Trophoblast cell (in vitro differentiated cells and primary cell): ENCODE results near the gene DLG2.

ENCODE experiments used
- DNase-seq, 2 donors: peaks; one replicate each; pipeline ENCODE4 v3.0.0-alpha.2; 2016
- H2AFZ ChIP-seq: 2 replicates; pipeline ENCODE4 v1.6.1; 2013; ENCODE audit warnings: low read length, moderate library complexity, mild to moderate bottlenecking; ENCODE audit not compliant: insufficient read depth, poor library complexity
- H2AK5ac ChIP-seq: 2 replicates; pipeline ENCODE4 v1.6.1; 2013; ENCODE audit warnings: mild to moderate bottlenecking, low read length
- H2BK120ac ChIP-seq: 2 replicates; pipeline ENCODE4 v1.6.1; 2013; ENCODE audit warnings: low read length, mild to moderate bottlenecking, moderate library complexity; ENCODE audit not compliant: insufficient read depth, poor library complexity
- H2BK12ac ChIP-seq: 2 replicates; pipeline ENCODE4 v1.6.1; 2013; ENCODE audit warnings: mild to moderate bottlenecking, low read length, moderate library complexity
- H2BK5ac ChIP-seq: 2 replicates; pipeline ENCODE4 v1.6.1; 2013; ENCODE audit warnings: low read length, low read depth, moderate library complexity, mild to moderate bottlenecking; ENCODE audit not compliant: poor library complexity
- H3K14ac ChIP-seq: 2 replicates; pipeline ENCODE4 v1.6.1; 2013; ENCODE audit warnings: mild to moderate bottlenecking, low read length
- H3K18ac ChIP-seq: 2 replicates; pipeline ENCODE4 v1.6.1; 2013; ENCODE audit warnings: mild to moderate bottlenecking, low read length
- H3K23ac ChIP-seq: 2 replicates; pipeline ENCODE4 v1.6.1; 2013; ENCODE audit warnings: low read length
- H3K27ac ChIP-seq: 2 replicates; pipeline ENCODE4 v1.5.1; 2013; ENCODE audit warnings: low read depth, mild to moderate bottlenecking, inconsistent platforms, low read length, moderate library complexity
- H3K27me3 ChIP-seq: 2 replicates; pipeline ENCODE4 v1.6.1; 2013; ENCODE audit warnings: inconsistent platforms, mild to moderate bottlenecking, low read length, moderate library complexity; ENCODE audit not compliant: insufficient read depth
- H3K36me3 ChIP-seq, 2 experiments: 1 replicate in 1 of 2; 2 replicates in 1 of 2; pipeline ENCODE4 v1.6.1; 2013; ENCODE audit warnings: low read length in 2 of 2, mild to moderate bottlenecking in 2 of 2, moderate library complexity in 1 of 2; ENCODE audit not compliant: insufficient read depth in 2 of 2, control insufficient read depth in 1 of 2
- H3K4ac ChIP-seq: 2 replicates; pipeline ENCODE4 v1.6.1; 2013; ENCODE audit warnings: low read depth, mild to moderate bottlenecking, low read length, moderate library complexity
- H3K4me1 ChIP-seq, 2 experiments: 1 replicate in 1 of 2; 2 replicates in 1 of 2; pipeline ENCODE4 v1.6.1; 2013; ENCODE audit warnings: low read length in 2 of 2, mild to moderate bottlenecking in 2 of 2, moderate library complexity in 1 of 2; ENCODE audit not compliant: insufficient read depth in 2 of 2, control insufficient read depth in 1 of 2
- H3K4me2 ChIP-seq: 2 replicates; pipeline ENCODE4 v1.6.1; 2013; ENCODE audit warnings: inconsistent platforms, mild to moderate bottlenecking, low read length, moderate library complexity
- H3K4me3 ChIP-seq: 2 replicates; pipeline ENCODE4 v1.5.1; 2013; ENCODE audit warnings: mild to moderate bottlenecking, low read depth, low read length, inconsistent platforms
- H3K79me1 ChIP-seq: one replicate; pipeline ENCODE4 v1.6.1; 2013; ENCODE audit warnings: low read length
- H3K79me2 ChIP-seq: 2 replicates; pipeline ENCODE4 v1.6.1; 2013; ENCODE audit warnings: low read length, mild to moderate bottlenecking; ENCODE audit not compliant: control insufficient read depth, insufficient read depth, poor library complexity
- H3K9ac ChIP-seq: 2 replicates; pipeline ENCODE4 v1.6.1; 2013; ENCODE audit warnings: mild to moderate bottlenecking, low read length
- H3K9me3 ChIP-seq: 2 replicates; pipeline ENCODE4 v1.6.1; 2013; ENCODE audit warnings: low read depth, mild to moderate bottlenecking, control low read depth, inconsistent platforms, low read length; ENCODE audit not compliant: insufficient read depth
- H4K12ac ChIP-seq: 2 replicates; pipeline ENCODE4 v1.6.1; 2013; ENCODE audit warnings: low read depth, mild to moderate bottlenecking, low read length, moderate library complexity
- H4K8ac ChIP-seq: 2 replicates; pipeline ENCODE4 v1.6.1; 2013; ENCODE audit warnings: low read depth, mild to moderate bottlenecking, low read length, moderate library complexity
- H4K91ac ChIP-seq: one replicate; pipeline ENCODE4 v1.6.1; 2013; ENCODE audit warnings: low read depth, mild to moderate bottlenecking, low read length, moderate library complexity
- WGBS: extraction: QIAGEN DNeasy Blood & Tissue Kit; methylation state at CpG from one replicate; pipeline ENCODE4 v1.1.7; 2013; ENCODE audit warnings: missing lambda C conversion rate; ENCODE audit not compliant: insufficient read length, insufficient coverage; ENCODE audit errors: extremely low coverage; 5-methylcytosine and 5-hydroxymethylcytosine counted together

Gene DLG2

DNA sequence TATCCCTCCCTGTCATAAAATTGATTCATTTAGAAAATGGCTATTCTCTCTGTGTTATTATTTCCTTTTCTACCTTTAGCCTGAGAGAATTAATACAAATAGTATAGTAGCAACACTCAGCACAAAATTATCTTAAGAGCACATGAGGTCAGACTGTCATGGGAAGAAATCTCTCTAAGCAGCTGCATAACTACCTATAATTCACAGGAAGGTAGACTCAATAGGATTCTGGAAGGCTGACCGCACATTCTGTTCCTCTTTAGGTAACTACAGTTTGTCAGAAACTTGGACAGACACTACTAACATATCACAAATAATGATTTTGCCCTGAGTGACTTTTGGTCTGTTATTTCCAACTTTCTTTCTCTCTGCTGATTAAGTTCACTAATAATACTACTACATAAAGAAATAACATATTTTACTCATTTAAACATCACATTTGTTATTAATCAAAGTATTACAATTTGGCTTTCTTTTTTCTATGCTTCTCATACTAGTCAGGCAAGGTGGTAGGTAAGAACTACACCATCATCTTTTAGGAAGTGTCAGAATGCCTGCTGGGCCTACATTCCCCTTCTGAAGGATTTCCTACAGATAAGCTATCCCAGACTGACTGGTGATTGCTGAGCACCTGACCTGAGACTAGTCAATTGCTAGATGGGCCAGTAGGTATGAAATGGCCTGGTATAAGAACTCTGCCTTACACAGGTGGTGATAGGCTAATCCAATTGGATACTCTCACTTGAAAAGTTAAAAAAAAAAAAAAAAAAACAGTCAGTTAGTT lies 325.1 kb downstream of the DLG2 start:
- Histone ChIP-seq H2BK12ac (no peak overlapping the region), H3K23ac (no peak overlapping the region), H2BK5ac (no peak overlapping the region), H4K12ac (no peak overlapping the region), H3K4ac (no peak overlapping the region), H3K4me2 (no peak overlapping the region), H2AFZ (no peak overlapping the region), H3K36me3 (no peaks in the 10 kb centered on the region), H3K4me1 (no peaks in the 10 kb centered on the region), H3K27ac (no peak overlapping the region), H2BK120ac (no peak overlapping the region), H4K8ac (no peak overlapping the region), H4K91ac (no peak overlapping the region), H2AK5ac (no peak overlapping the region), H3K14ac (no peak overlapping the region), H3K4me3 (no peak overlapping the region), H3K79me1 (no peaks in the 10 kb centered on the region), H3K27me3 (no peaks in the 10 kb centered on the region), H3K9me3 (no peaks in the 10 kb centered on the region), H3K79me2 (no peaks in the 10 kb centered on the region), H3K9ac (no peak overlapping the region), H3K18ac (no peak overlapping the region)
- no CpG with 5 or more reads among the region's 1 CpG for WGBS
- no peak for DNase-seq

DNA sequence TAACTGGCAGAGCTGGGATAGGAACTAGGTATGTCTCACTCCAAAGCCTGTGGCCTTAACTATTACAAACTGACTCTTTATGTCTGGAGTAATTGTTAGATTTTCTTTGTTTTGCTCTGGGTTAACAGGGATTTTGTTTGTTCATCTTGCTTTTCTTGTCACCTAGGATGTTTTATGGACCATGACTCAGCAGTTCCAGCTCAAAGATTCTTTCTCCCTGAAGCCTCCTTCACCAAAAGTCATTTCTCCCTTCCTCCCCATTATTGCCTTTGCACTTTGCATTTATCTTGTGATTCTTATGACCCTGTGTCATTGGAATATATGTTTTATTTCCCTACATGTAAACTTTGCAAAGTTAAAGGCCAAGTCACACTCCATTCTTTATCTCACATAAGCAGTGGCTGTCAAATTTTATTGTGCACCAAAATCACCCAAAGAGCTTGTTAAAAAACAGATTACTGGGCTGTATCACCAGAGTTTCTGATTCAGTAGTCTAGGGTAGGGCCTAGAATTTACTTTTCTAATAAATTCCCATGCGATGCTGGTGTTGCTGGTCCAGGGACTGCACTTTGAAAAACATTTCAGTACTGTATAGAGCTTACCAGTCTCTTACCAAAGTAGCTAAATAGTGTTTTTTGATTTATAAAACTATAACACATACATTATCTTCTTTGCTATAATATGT lies 327.7 kb downstream of the DLG2 start:
- no CpG with 5 or more reads among the region's 1 CpG for WGBS
- no peaks in the 10 kb centered on the region for H3K9me3 ChIP-seq
- H3K36me3 ChIP-seq: no peaks in the 10 kb centered on the region
- H4K8ac ChIP-seq: no peak overlapping the region
- H3K79me2 ChIP-seq: no peaks in the 10 kb centered on the region
- DNase-seq: no peak
- no peak overlapping the region for H3K23ac ChIP-seq
- H3K4me1 ChIP-seq: no peaks in the 10 kb centered on the region
- no peak overlapping the region for H2BK120ac ChIP-seq
- no peak overlapping the region for H3K4me3 ChIP-seq
- no peak overlapping the region for H4K91ac ChIP-seq
- H4K12ac ChIP-seq: no peak overlapping the region
- H3K14ac ChIP-seq: no peak overlapping the region
- no peak overlapping the region for H2AK5ac ChIP-seq
- H3K27me3 ChIP-seq: no peaks in the 10 kb centered on the region
- H3K79me1 ChIP-seq: no peaks in the 10 kb centered on the region
- H3K4me2 ChIP-seq: no peak overlapping the region
- no peak overlapping the region for H3K18ac ChIP-seq
- no peak overlapping the region for H2BK12ac ChIP-seq
- no peak overlapping the region for H3K9ac ChIP-seq
- no peak overlapping the region for H3K4ac ChIP-seq
- no peak overlapping the region for H2AFZ ChIP-seq
- H2BK5ac ChIP-seq: no peak overlapping the region
- H3K27ac ChIP-seq: no peak overlapping the region

DNA sequence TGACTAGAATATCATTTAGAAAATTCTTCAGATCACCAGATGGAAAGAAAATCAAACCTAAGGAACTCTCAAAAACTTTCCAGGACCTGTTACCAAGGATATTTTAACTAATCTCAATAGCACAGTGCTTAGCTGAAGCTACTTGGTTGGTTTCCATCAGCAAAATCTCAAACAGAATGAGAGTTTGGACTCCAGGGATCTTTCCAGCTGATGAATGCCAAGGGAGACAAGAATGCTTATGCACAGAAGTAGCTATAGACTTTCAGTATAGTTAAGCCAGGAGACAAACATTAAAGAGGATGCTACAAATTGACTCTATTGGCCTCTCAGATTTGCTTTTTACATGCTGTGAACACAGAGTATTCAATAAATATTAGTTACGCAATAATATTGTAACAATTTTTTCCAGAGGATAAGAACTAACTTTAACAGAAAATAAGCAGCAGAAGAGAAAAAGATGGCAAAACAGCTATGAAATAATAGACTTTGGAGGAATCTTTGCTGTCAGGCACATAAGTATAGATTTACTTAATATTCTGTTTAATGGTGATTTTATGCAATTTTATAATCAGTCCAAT lies 331.4 kb downstream of the DLG2 start:
- Histone ChIP-seq H3K79me2 (no peaks in the 10 kb centered on the region), H3K9ac (no peak overlapping the region), H3K36me3 (no peaks in the 10 kb centered on the region), H2BK120ac (no peak overlapping the region), H3K18ac (no peak overlapping the region), H2BK12ac (no peak overlapping the region), H4K91ac (no peak overlapping the region), H3K9me3 (no peaks in the 10 kb centered on the region), H3K4me1 (no peaks in the 10 kb centered on the region), H3K27ac (no peak overlapping the region), H2AK5ac (no peak overlapping the region), H3K4me3 (no peak overlapping the region), H3K14ac (no peak overlapping the region), H3K23ac (no peak overlapping the region), H3K79me1 (no peaks in the 10 kb centered on the region), H3K27me3 (no peaks in the 10 kb centered on the region), H2AFZ (no peak overlapping the region), H4K12ac (no peak overlapping the region), H4K8ac (no peak overlapping the region), H2BK5ac (no peak overlapping the region), H3K4ac (no peak overlapping the region), H3K4me2 (no peak overlapping the region)
- no peak for DNase-seq
- no CpG with 5 or more reads among the region's 1 CpG for WGBS

GRCh38 chr11:85281550-85281949 lies 345.6 kb downstream of the DLG2 start:
- H3K23ac ChIP-seq: no peak overlapping the region
- no peak overlapping the region for H2BK12ac ChIP-seq
- no peak overlapping the region for H3K9ac ChIP-seq
- no peak overlapping the region for H3K18ac ChIP-seq
- no peak overlapping the region for H2AK5ac ChIP-seq
- no peak overlapping the region for H3K4ac ChIP-seq
- WGBS: no CpG with 5 or more reads among the region's 4 CpGs
- H4K91ac ChIP-seq: no peak overlapping the region
- DNase-seq: no peak
- no peak overlapping the region for H2AFZ ChIP-seq
- no peaks in the 10 kb centered on the region for H3K79me2 ChIP-seq
- no peak overlapping the region for H2BK5ac ChIP-seq
- no peaks in the 10 kb centered on the region for H3K27me3 ChIP-seq
- H3K4me1 ChIP-seq: no peaks in the 10 kb centered on the region
- no peak overlapping the region for H3K27ac ChIP-seq
- H3K4me2 ChIP-seq: no peak overlapping the region
- no peaks in the 10 kb centered on the region for H3K79me1 ChIP-seq
- no peaks in the 10 kb centered on the region for H3K9me3 ChIP-seq
- H2BK120ac ChIP-seq: no peak overlapping the region
- H3K4me3 ChIP-seq: no peak overlapping the region
- no peak overlapping the region for H3K14ac ChIP-seq
- H4K12ac ChIP-seq: no peak overlapping the region
- H3K36me3 ChIP-seq: no peaks in the 10 kb centered on the region
- H4K8ac ChIP-seq: no peak overlapping the region
